AG09319 (cell line): ENCODE measurements around the gene COL13A1.

ENCODE experiments used
- DNase-seq: peaks from one replicate; pipeline ENCODE4 v3.0.0-alpha.2; 2010; ENCODE audit warnings: low read depth; ENCODE audit errors: extremely low read depth
- TF ChIP-seq, protein P1 (sequence below): IDR thresholded peaks from 2 replicates; pipeline ENCODE4 v1.5.1; 2011; ENCODE audit warnings: low read depth, mild to moderate bottlenecking, inconsistent platforms, low read length, moderate library complexity

Gene COL13A1

DNA sequence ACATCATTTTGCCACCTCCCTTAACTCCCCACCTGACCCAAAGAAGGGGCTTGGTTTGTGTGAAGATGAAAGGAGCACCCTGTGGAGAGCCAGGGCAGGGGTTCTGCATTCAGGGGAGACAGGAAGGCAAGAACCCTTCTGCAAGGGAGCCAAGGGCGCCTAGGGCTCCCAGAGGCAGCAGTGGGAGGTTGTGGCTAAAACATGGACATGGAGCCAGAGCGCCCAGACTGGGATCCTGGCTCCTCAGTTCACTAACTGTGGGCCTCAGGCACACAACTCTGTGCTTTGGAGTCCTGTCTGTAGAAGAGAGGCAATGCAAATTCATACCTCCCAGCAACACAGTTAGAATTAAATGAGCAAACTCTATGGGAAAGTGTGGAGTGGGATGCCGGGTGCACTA is 127.9 kb downstream of the COL13A1 start:
- no peak for DNase-seq
- TF ChIP-seq, protein P1, sequence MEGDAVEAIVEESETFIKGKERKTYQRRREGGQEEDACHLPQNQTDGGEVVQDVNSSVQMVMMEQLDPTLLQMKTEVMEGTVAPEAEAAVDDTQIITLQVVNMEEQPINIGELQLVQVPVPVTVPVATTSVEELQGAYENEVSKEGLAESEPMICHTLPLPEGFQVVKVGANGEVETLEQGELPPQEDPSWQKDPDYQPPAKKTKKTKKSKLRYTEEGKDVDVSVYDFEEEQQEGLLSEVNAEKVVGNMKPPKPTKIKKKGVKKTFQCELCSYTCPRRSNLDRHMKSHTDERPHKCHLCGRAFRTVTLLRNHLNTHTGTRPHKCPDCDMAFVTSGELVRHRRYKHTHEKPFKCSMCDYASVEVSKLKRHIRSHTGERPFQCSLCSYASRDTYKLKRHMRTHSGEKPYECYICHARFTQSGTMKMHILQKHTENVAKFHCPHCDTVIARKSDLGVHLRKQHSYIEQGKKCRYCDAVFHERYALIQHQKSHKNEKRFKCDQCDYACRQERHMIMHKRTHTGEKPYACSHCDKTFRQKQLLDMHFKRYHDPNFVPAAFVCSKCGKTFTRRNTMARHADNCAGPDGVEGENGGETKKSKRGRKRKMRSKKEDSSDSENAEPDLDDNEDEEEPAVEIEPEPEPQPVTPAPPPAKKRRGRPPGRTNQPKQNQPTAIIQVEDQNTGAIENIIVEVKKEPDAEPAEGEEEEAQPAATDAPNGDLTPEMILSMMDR = no peak

DNA sequence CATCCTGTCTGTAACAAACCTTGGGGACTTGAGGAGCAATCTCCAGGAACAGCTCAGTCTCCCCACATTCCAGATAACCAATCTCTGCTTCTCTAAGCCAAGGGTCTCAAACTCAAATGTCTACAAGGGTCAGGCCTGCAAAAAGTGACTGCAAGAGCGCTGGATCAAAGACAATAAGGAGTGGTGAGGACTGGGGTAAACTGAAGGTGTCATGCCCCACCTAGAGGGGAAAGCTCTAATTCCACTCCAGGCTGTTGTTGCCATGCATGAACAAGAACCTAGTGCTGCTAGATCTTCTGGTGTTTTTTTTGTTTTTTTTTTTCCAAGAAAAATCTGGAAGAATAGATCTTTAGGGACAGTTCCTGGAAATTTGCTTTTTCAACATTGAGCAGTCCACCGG is 133.1 kb downstream of the COL13A1 start:
- TF ChIP-seq, protein P1 = no peak
- no peak for DNase-seq

DNA sequence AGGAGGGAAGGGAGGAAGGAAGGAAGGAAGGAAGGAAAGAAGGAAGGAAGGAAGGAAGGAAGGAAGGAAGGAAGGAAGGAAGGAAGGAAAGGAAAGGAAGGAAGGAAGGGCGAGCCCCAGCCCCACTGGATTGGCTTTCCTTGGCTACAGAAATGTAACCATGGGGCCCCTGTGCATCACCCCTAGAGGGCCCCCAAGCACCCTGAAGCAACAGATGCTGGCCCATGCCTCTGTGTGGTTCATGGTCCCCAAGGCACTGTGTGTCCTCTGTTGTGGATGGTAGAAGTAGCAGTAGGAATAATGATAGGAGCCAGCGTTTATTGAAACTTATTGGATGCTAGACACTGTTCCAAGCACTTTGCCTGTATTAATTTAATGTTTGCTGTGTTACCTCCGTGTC is 134.4 kb downstream of the COL13A1 start:
- TF ChIP-seq, protein P1 = peak; percentile 47

DNA sequence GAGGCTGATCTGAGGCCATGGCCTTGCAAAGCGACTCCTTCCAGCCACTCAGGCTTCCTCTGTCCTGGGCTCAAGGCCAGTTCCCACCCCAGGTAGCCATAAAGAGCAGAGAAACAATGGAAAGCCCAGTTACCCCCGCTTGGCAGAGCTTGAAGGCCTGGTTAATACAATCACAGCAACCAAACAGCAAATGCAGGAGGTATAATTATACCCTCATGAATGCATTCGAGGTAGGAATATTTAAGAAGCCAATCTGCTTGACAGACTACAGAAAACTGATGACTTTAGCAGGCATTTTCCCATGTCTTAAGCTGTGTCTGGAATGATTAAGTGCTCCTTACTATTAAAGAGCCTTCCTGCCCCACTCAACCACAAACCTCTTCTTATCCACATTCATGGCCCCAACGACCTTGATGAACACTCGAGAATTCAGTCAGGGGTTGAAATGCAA is 136.9 kb downstream of the COL13A1 start:
- DNase-seq = no peak
- TF ChIP-seq, protein P1 = no peak

More for the DNA sequence above, 134.4 kb downstream of the COL13A1 start:
- no peak for DNase-seq

DNA sequence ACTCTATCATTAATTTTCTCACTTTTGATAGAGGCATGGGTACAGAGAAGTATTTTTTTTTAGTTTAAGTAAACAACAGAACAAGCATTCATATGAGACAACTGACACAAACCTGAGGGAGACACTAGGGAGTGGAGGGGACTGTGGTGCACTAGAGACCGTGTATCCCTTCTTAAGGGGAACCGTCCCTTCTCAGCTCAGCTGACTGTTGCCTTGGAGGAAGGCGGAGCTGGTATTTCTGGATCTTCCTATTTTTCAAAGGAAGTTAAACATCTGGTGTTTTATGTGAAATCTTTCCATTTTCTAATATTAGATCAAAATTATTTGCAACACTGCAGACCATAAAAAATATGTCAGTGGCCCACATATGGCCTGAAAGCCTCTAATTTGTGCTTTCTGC is 137.4 kb downstream of the COL13A1 start:
- DNase-seq = no peak
- TF ChIP-seq, protein P1 = no peak

DNA sequence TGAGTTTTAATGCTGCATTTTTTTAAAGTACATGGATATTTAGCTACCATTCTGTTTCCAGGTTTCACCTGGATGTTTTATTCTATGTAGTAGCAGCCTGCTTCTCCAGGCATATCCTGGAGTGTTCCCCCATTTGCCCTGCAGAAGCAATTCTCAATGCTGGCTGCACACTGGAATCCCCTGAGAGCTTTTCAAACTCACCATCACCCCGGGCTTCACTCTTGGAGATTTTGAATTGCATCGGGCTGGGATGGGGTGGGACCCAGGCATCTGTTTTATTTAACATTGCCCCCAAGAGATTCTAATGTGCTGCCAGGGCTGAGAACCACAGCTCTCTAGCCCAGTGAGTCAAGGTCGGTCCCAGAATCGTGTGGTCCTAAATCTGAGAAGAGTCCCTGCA is 137.8 kb downstream of the COL13A1 start:
- no peak for DNase-seq
- TF ChIP-seq, protein P1 = no peak

DNA sequence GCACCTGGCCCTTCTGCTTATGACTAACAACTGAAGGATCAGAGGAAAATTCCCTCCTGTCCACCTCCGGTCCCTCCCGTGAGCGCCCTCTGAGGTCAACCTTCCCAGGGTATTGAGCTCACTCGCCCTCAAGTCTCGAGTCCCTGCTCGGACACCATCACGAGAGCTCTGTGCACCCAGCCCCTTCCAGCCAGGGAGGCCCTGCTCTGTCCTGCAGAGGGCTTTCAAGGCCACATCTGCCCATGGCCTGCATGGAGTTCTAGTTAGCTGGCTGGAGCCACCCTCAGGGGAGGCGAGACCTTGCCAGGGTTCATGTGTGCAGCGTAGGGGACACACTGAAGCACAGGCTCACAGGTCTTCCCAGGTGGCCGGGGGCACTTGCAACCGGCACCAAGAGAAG is 140.0 kb downstream of the COL13A1 start:
- DNase-seq = no peak
- TF ChIP-seq, protein P1 = no peak
